A549 (cell line): ENCODE results near the gene TSPYL4. TPM values are rescaled to one million over a fixed set of nuclear protein-coding genes. Genes with fewer than 3 reads are reported as not detected.

Source experiments
- ATAC-seq, 2 experiments: fragments of 200-7000 bp in 1 of 2; fragments of >200 bp in 1 of 2; cut with Nextera tagmentation in 1 of 2; cut with Tn5 transposase in 1 of 2; 3 replicates each; pipeline versions ENCODE4 v1.8.0 to v1.9.1; 2018 to 2020; ENCODE audit warnings: mild to moderate bottlenecking in 1 of 2, moderate library complexity in 1 of 2
- CTCF ChIA-PET: fragments of 300-600 bp; sonication (Branson Sonifier 250); formaldehyde crosslinking; extraction: SDS; loops from one replicate; lab custom pipeline; 2021; ENCODE audit warnings: antibody characterized with exemption, inconsistent platforms; lab: Yijun Ruan, JAX
- POLR2A ChIA-PET: fragments of 350-600 bp; formaldehyde crosslinking; extraction: SDS; loops from one replicate; lab custom pipeline; 2021; ENCODE audit warnings: antibody characterized with exemption, inconsistent platforms; lab: Yijun Ruan, JAX
- DNase-seq, 2 experiments: peaks; one replicate each; pipeline versions ENCODE4 v3.0.0 to v3.0.0-alpha.2; 2011 to 2016; ENCODE audit warnings: low read depth in 1 of 2, low spot score in 1 of 2
- FAIRE-seq: peaks from 2 replicates; lab custom pipeline; 2011; peaks lifted over from hg19 to GRCh38; lab: Jason Lieb, UNC
- H3K27ac ChIP-seq, 2 experiments: fragments of >200 bp; sonication (Bioruptor Twin); formaldehyde crosslinking; 3 replicates each; pipeline ENCODE4 v1.5.1; 2016 to 2017
- H3K4me1 ChIP-seq: fragments of >200 bp; sonication (Bioruptor Twin); formaldehyde crosslinking; 3 replicates; pipeline ENCODE4 v1.6.1; 2016
- H3K4me2 ChIP-seq: fragments of >200 bp; sonication (Bioruptor Twin); formaldehyde crosslinking; 3 replicates; pipeline ENCODE4 v1.6.1; 2016
- H3K4me3 ChIP-seq: fragments of >200 bp; sonication (Bioruptor Twin); formaldehyde crosslinking; 3 replicates; pipeline ENCODE4 v1.5.1; 2016
- H3K9me3 ChIP-seq: fragments of >200 bp; sonication (Bioruptor Twin); formaldehyde crosslinking; 3 replicates; pipeline ENCODE4 v1.6.1; 2016
- BCL3 ChIP-seq: fragments of >200 bp; sonication (Bioruptor Twin); formaldehyde crosslinking; IDR thresholded peaks from 3 replicates; pipeline ENCODE4 v1.6.1; 2016
- EHF ChIP-seq: fragments of 250-450 bp; sonication (Bioruptor Pico); IDR thresholded peaks from 2 replicates; pipeline ENCODE4 v1.5.0; 2020; ENCODE audit warnings: mild to moderate bottlenecking
- EHMT2 ChIP-seq: fragments of 200-600 bp; sonication (generic); IDR thresholded peaks from 2 replicates; pipeline ENCODE4 v1.6.1; 2016; ENCODE audit warnings: antibody characterized with exemption, low read depth, mild to moderate bottlenecking, moderate library complexity
- EP300 ChIP-seq, 2 experiments: fragments of >200 bp; sonication (Bioruptor Twin); formaldehyde crosslinking; IDR thresholded peaks; 2 replicates in 1 of 2; 3 replicates in 1 of 2; pipeline ENCODE4 v1.6.1; 2016 to 2017
- ESRRA ChIP-seq: fragments of 150-350 bp; IDR thresholded peaks from 2 replicates; pipeline ENCODE4 v1.6.1; 2014; ENCODE audit warnings: mild to moderate bottlenecking, low read length, borderline replicate concordance
- FOSL2 ChIP-seq, 2 experiments: fragments of 450-650 bp in 1 of 2; fragments of >200 bp in 1 of 2; sonication (Bioruptor Twin) in 1 of 2; formaldehyde crosslinking; IDR thresholded peaks; 2 replicates each; pipeline versions ENCODE4 v1.5.0 to v1.6.1; 2016 to 2020; ENCODE audit warnings: mild to moderate bottlenecking in 1 of 2, moderate library complexity in 1 of 2
- FOXS1 ChIP-seq: fragments of 250-450 bp; sonication (Bioruptor Pico); IDR thresholded peaks from 2 replicates; pipeline ENCODE4 v1.5.0; 2020; ENCODE audit warnings: mild to moderate bottlenecking, moderate library complexity
- GATA3 ChIP-seq: IDR thresholded peaks from 2 replicates; pipeline ENCODE4 v1.6.1; 2012; ENCODE audit warnings: borderline replicate concordance
- HOXB5 ChIP-seq: fragments of 250-450 bp; sonication (Bioruptor Pico); IDR thresholded peaks from 2 replicates; pipeline ENCODE4 v1.5.0; 2020; ENCODE audit warnings: mild to moderate bottlenecking, moderate library complexity
- KDM5A ChIP-seq: fragments of 200-600 bp; sonication (generic); IDR thresholded peaks from 2 replicates; pipeline ENCODE4 v1.6.1; 2016; ENCODE audit warnings: antibody characterized with exemption, mild to moderate bottlenecking
- MAX ChIP-seq: IDR thresholded peaks from 2 replicates; pipeline ENCODE4 v1.6.1; 2012
- NFE2L2 ChIP-seq: fragments of 150-350 bp; conservative IDR thresholded peaks from 2 replicates; pipeline ENCODE4 v1.6.1; 2014; ENCODE audit warnings: low read length
- RCOR1 ChIP-seq: fragments of 150-350 bp; IDR thresholded peaks from 2 replicates; pipeline ENCODE4 v1.6.1; 2014; ENCODE audit warnings: antibody characterized with exemption, low read length, low read depth
- RFX5 ChIP-seq: fragments of 450-650 bp; IDR thresholded peaks from 2 replicates; pipeline ENCODE4 v1.7.1; 2014; ENCODE audit warnings: antibody characterized with exemption, mild to moderate bottlenecking, moderate library complexity
- RNF2 ChIP-seq: fragments of 200-600 bp; sonication (generic); IDR thresholded peaks from 2 replicates; pipeline ENCODE4 v1.6.1; 2016; ENCODE audit warnings: low read depth, mild to moderate bottlenecking, antibody characterized with exemption, moderate library complexity, borderline replicate concordance
- SREBF2 ChIP-seq: fragments of 450-650 bp; IDR thresholded peaks from 2 replicates; pipeline ENCODE4 v1.6.1; 2014; ENCODE audit warnings: mild to moderate bottlenecking, moderate library complexity
- USF2 ChIP-seq: fragments of 450-650 bp; IDR thresholded peaks from 2 replicates; pipeline ENCODE4 v1.6.1; 2014; ENCODE audit warnings: antibody characterized with exemption
- ZC3H11A ChIP-seq: fragments of 450-650 bp; IDR thresholded peaks from 2 replicates; pipeline ENCODE4 v1.6.1; 2014; ENCODE audit warnings: antibody characterized with exemption, mild to moderate bottlenecking
- ZSCAN20 ChIP-seq: fragments of 250-450 bp; sonication (Bioruptor Pico); IDR thresholded peaks from 2 replicates; pipeline ENCODE4 v1.8.0; 2022; ENCODE audit warnings: mild to moderate bottlenecking, moderate library complexity
- WGBS: methylation state at CpG from one replicate; pipeline ENCODE4 v1.1.6; 2017; ENCODE audit errors: missing lambda C conversion rate; 5-methylcytosine and 5-hydroxymethylcytosine counted together
- polyA plus RNA-seq, 4 experiments: library from polyadenylated mRNA; depleted of rRNA in 3 of 4; stranded (reverse); fragments of >200 nt; fragmentation: RNase III in 1 of 4; extraction: RNeasy Plus Mini Kit Qiagen cat#74134 plus additional on column Dnase treatment in 1 of 4; gene quantifications; 2 replicates in 3 of 4; 3 replicates in 1 of 4; pipeline ENCODE4 v1.2.3, GENCODE V29; 2011 to 2017
- TF ChIP-seq, protein P1 (sequence below): fragments of 150-350 bp; IDR thresholded peaks from 2 replicates; pipeline ENCODE4 v1.6.1; 2014; ENCODE audit warnings: low read depth, mild to moderate bottlenecking, low read length
- TF ChIP-seq, protein P2 (sequence below): fragments of >200 bp; sonication (Bioruptor Twin); formaldehyde crosslinking; IDR thresholded peaks from 3 replicates; pipeline ENCODE4 v1.5.1; 2016
- TF ChIP-seq, protein P3 (sequence below): fragments of 250-450 bp; sonication (Bioruptor Pico); IDR thresholded peaks from 2 replicates; pipeline ENCODE4 v1.5.0; 2020; ENCODE audit warnings: low read depth, mild to moderate bottlenecking, moderate library complexity
- TF ChIP-seq, protein P4 (sequence below): IDR thresholded peaks from 2 replicates; pipeline ENCODE4 v1.6.1; 2012; ENCODE audit warnings: low read depth, borderline replicate concordance

TSPYL4 gene
- polyA plus RNA-seq, 2 of the 4 experiments (the other 2 are of a cell fraction) = 3.9 to 5.6 TPM

DNA sequence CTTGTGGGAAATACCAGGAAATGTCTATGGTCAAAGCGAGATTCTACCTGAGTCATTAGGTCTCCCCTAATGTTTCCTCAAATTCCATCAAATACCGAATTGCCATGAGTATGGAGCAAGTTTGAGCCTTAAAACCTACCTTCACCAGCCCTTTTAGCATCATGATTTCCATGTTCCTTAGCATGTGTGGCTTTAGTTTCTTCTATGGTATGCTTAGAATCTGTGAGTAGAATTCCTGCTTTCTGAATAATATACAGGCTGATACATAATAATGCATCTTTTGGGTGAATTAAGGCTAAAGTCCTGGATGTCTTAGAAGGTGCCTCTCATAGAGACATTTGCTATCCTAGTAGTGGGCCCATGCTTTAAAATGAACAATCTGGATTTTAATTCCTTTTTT, 32.0 kb downstream of the TSPYL4 start:
- TF ChIP-seq BCL3 (no peak), EHMT2 (no peak), EP300 (IDR thresholded peaks at IDR 0.05) (no peak)
- H3K4me1 ChIP-seq = no peaks in the 10 kb centered on the region
- H3K4me3 ChIP-seq = no peak overlapping the region
- no peak overlapping the region for H3K4me2 ChIP-seq
- ChIA-PET CTCF (no interaction called here), POLR2A (no interaction called here)
- 93% methylated on average over 2 of the region's 2 CpGs for WGBS
- DNase-seq (no peak), FAIRE-seq (no peak), ATAC-seq (no peak)
- H3K27ac ChIP-seq = no peak overlapping the region
- H3K9me3 ChIP-seq = no peaks in the 10 kb centered on the region

DNA sequence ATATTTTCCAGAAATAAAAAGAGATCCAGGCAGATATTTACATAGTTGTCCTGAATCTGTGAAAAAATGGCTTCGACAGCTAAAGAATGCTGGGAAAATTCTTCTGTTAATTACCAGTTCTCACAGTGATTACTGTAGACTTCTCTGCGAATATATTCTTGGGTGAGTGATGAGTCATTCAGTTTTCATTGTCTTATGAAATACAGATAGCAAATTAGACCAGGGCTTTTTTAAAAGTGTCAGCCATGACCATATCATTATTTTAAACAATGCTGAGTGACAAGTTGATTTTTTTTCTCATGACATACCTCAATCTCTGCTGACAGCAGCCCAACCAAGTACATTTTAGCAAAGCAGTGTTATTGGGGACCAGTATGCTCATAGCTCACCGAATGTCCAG, 32.8 kb downstream of the TSPYL4 start:
- POLR2A ChIA-PET = no interaction called here
- DNase-seq = no peak

GRCh38 chr6:116218866-116219265, 35.0 kb downstream of the TSPYL4 start:
- 0 out of 3 replicates have a peak, but pooled peaks cover 3% of the 10 kb centered on the region for H3K4me1 ChIP-seq
- H3K4me3 ChIP-seq = no peak overlapping the region
- WGBS = 66% methylated on average over 5 of the region's 5 CpGs
- no peaks in the 10 kb centered on the region for H3K9me3 ChIP-seq
- TF ChIP-seq ZSCAN20 = no peak
- no peak for TF ChIP-seq RCOR1
- TF ChIP-seq RNF2 = no peak
- no peak for TF ChIP-seq FOXS1
- TF ChIP-seq MAX = no peak
- TF ChIP-seq, protein P1, sequence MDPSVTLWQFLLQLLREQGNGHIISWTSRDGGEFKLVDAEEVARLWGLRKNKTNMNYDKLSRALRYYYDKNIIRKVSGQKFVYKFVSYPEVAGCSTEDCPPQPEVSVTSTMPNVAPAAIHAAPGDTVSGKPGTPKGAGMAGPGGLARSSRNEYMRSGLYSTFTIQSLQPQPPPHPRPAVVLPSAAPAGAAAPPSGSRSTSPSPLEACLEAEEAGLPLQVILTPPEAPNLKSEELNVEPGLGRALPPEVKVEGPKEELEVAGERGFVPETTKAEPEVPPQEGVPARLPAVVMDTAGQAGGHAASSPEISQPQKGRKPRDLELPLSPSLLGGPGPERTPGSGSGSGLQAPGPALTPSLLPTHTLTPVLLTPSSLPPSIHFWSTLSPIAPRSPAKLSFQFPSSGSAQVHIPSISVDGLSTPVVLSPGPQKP = no peak
- no peak for TF ChIP-seq HOXB5 (CRISPR knock-in tag)
- no peak for TF ChIP-seq SREBF2
- TF ChIP-seq ESRRA = no peak
- TF ChIP-seq, protein P2, sequence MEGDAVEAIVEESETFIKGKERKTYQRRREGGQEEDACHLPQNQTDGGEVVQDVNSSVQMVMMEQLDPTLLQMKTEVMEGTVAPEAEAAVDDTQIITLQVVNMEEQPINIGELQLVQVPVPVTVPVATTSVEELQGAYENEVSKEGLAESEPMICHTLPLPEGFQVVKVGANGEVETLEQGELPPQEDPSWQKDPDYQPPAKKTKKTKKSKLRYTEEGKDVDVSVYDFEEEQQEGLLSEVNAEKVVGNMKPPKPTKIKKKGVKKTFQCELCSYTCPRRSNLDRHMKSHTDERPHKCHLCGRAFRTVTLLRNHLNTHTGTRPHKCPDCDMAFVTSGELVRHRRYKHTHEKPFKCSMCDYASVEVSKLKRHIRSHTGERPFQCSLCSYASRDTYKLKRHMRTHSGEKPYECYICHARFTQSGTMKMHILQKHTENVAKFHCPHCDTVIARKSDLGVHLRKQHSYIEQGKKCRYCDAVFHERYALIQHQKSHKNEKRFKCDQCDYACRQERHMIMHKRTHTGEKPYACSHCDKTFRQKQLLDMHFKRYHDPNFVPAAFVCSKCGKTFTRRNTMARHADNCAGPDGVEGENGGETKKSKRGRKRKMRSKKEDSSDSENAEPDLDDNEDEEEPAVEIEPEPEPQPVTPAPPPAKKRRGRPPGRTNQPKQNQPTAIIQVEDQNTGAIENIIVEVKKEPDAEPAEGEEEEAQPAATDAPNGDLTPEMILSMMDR = no peak
- TF ChIP-seq, protein P3, sequence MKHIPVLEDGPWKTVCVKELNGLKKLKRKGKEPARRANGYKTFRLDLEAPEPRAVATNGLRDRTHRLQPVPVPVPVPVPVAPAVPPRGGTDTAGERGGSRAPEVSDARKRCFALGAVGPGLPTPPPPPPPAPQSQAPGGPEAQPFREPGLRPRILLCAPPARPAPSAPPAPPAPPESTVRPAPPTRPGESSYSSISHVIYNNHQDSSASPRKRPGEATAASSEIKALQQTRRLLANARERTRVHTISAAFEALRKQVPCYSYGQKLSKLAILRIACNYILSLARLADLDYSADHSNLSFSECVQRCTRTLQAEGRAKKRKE (CRISPR knock-in tag) = no peak
- TF ChIP-seq FOSL2 (IDR thresholded peaks at IDR 0.05) = no peak
- TF ChIP-seq FOSL2 (CRISPR knock-in tag; IDR thresholded peaks at IDR 0.05) = no peak
- TF ChIP-seq GATA3 = no peak
- TF ChIP-seq, all 56 proteins: peak for 0
- CTCF ChIA-PET = interaction anchor here (1.0 to 2.4 kb wide), 3 partner anchors 10 to 33 kb away, joined by 4 to 7 read pairs (median 5); no protein-coding TSS in a partner anchor
- POLR2A ChIA-PET = interaction anchor here (1.5 kb wide), 1 partner anchor 21 kb away, joined by 3 read pairs; no protein-coding TSS in a partner anchor
- ATAC-seq (no peak), FAIRE-seq (no peak), DNase-seq (no peak)
- Histone ChIP-seq H3K4me2 (no peak overlapping the region), H3K27ac (no peak overlapping the region)

More for the DNA sequence above, 32.8 kb downstream of the TSPYL4 start:
- CTCF ChIA-PET = no interaction called here
- ATAC-seq (no peak), FAIRE-seq (no peak)
- Histone ChIP-seq H3K4me3 (no peak overlapping the region), H3K4me2 (no peak overlapping the region), H3K27ac (no peak overlapping the region), H3K4me1 (0 out of 3 replicates have a peak, but pooled peaks cover 3% of the 10 kb centered on the region), H3K9me3 (no peaks in the 10 kb centered on the region)
- TF ChIP-seq SREBF2 (no peak), ZC3H11A (no peak), USF2 (no peak), EHF (CRISPR knock-in tag) (no peak), RFX5 (no peak), KDM5A (no peak), NFE2L2 (no peak), FOSL2 (IDR thresholded peaks at IDR 0.05) (no peak), FOSL2 (CRISPR knock-in tag; IDR thresholded peaks at IDR 0.05) (peak; percentile 33; the same call in 1 of the 2 replicates)
- TF ChIP-seq, protein P4, sequence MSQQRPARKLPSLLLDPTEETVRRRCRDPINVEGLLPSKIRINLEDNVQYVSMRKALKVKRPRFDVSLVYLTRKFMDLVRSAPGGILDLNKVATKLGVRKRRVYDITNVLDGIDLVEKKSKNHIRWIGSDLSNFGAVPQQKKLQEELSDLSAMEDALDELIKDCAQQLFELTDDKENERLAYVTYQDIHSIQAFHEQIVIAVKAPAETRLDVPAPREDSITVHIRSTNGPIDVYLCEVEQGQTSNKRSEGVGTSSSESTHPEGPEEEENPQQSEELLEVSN = no peak
- WGBS = 77% methylated on average over 3 of the region's 3 CpGs
